Hypothalamus (tissue), 51 donors: ENCODE results near the gene PTPN14.

ENCODE experiments used
- DNase-seq, 51 donors: peaks; one replicate each; lab custom pipeline; 2025; lab: John Stamatoyannopoulos, UW

Gene PTPN14

DNA sequence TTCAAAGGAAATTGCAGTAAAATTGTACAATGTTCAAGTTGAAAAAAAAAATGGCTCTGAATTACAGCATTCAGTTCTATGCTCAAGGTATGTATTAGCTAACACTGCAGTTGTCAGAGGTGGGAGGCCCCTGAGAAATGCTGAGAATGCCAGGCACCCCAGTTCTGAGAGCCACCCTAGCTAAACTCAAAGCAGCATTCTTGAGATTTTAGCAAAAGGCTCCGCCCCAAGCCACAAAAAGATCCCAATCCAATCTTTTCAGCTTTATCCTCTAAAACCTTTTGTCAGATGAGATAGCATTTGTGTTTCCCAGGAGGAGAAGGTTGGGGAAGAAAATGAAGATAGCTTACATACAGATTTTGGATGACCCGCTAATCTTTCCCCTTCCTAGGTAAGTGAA, 201.6 kb downstream of the PTPN14 start:
- DNase-seq: no peak

- no peak for DNase-seq
Measured at GRCh38 chr1:214349008-214349407, 202.4 kb downstream of the PTPN14 start.

GRCh38 chr1:214344897-214345296, 206.5 kb downstream of the PTPN14 start:
- no peak for DNase-seq

DNA sequence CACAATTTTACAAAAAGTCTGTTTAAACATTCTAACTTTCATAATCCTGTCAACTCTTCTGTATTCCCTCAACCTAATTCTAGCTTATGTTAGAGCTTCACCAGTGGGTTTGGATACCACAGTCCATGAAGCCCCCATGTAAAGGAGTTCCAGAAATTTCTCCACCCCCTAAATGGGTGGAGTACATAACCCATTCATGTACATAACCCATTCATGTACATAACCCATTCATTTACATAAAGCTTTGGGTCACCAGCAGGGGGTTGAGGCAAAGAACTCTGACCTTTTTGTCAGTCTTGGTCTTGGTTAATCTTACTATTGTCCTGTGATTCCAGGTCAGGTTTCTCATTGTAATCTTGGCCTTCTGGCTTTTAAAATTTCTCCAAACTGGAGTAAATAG, 208.9 kb downstream of the PTPN14 start:
- no peak for DNase-seq

DNA sequence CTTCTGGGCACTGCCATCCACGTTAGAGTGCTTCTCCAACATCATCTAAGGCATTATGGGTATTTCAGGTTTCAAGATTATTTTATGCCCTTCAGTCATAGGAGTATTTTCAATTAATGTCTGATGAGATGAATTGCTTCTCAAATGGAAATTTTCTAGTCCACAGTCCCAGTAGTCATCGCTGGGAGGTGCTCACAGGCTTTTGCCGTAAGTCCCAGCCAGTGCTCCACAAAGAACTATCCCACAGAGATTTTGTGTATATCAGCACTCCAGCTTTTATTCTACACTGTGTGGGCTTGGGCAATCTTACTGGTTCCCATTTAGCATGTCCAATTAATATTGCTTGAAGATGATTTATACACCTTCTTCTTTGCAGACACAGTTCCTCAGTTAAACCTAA, 209.5 kb downstream of the PTPN14 start:
- no peak for DNase-seq

GRCh38 chr1:214341459-214341858, 209.9 kb downstream of the PTPN14 start:
- no peak for DNase-seq

DNA sequence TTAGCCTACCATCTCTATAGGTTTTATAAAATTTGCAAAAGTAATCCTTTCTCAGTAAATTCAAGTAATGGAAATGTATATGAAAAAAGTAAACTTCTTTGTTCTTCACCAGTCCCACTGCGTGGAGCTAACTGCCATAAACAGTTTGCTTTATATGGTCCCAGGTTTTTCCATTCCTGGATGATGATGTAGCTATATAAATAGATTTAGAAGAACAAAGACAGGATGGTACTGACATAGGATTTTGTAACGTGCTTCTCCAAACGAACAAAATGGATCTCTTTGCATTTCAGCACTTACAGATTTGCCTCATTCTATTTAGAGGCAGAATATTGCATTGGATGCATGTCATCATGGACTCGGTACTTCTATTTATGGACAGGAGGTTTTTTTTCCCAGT, 213.2 kb downstream of the PTPN14 start:
- DNase-seq: no peak

DNA sequence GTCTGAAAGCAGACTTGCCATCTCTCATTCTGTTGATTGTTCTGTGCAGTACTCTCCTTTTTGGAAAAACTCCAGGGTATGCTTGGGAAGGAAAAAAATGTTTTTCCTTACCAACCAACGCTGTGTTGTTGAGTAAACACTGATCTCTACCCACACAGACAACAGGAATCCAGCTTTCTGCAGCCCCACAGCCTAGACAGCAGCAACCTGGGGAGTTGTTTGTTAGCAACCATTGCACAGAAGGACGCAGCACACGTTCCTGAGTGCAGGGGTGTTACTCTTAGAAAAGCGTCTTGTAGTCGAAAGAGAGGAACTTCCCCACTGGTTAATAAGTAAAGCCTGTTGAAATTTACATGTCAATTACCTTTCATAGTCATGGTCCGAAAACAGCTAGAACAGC, 213.9 kb downstream of the PTPN14 start:
- DNase-seq: no peak

DNA sequence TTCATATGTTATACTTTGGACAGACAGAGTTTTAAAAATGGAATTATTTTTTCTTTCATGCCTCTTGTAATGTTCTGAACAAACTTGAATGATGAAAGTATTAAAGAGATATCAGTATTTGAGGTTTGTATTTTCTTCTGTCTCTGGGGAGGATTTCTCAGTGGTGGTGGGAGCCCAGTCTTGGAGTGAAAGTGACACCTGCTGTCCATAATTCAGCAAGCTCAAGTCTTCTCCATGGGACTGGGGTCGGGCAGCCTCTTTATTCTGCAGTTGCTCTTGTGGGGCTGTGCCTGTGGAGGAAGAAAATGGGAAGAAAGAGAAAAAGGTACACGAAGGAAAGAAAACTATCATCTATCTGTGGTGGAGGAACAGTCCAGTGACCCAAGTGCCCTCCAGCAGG, 214.4 kb downstream of the PTPN14 start:
- DNase-seq: no peak

DNA sequence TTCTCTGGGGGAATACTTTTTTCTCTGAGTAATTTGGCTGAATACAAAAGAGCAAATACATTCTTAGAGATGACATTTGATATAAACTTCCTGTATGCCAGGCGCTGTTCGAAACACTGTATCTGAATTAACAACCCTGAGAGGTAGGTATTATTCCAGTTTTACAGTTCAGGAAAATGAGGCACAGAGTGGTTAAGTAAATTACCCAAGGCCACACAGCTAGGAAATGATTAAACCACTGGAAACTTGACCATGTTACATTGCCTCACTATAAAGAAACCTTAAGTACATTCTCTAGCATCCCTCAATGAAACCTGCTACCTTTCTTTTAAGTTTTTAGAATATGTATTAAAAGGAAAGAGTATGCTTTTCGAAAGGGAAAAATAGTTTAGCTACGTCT, 215.8 kb downstream of the PTPN14 start:
- no peak for DNase-seq

DNA sequence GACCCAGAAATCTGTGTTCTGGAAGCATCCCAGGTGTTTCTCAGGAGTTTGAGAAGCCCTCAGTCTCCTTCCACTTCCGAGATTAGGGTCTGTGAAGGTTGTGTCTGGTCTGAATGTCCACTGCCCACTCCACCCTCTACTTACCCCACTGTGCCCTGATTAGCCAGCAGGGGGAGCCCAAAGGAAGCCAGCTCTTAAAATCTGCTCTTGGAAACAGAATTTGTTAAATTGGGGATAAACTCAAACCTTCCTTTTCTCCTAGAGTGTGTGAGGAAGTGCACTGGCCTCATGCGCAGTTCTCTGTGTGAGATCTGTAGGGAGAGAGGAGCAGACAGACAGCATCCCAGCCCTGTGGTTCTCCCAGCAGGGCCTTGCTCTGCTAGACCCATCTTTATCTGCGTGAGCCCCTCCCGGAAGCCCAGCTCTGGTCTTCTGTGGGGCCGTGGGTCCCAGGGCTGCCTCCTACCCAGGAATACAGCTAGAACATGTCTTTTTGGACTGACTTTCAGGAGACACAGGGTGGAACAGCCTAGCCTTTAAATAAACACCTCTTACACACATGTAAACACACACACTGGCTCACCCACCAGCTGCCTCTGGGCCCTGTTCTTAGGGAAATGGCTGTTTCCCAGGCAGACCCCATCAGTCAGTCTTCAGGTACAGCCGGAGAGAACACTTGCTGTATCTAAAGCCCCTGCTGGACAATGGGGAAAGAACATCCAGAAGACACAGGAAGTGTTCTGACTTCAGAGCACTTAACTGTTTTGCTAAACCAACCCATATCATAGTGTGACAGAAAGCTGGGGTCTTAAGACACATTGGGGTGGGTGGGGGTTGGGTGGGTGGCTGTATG, 218.2 kb downstream of the PTPN14 start:
- peak in 31 of 51 donors; percentile 5 to 49 (median 19) for DNase-seq

DNA sequence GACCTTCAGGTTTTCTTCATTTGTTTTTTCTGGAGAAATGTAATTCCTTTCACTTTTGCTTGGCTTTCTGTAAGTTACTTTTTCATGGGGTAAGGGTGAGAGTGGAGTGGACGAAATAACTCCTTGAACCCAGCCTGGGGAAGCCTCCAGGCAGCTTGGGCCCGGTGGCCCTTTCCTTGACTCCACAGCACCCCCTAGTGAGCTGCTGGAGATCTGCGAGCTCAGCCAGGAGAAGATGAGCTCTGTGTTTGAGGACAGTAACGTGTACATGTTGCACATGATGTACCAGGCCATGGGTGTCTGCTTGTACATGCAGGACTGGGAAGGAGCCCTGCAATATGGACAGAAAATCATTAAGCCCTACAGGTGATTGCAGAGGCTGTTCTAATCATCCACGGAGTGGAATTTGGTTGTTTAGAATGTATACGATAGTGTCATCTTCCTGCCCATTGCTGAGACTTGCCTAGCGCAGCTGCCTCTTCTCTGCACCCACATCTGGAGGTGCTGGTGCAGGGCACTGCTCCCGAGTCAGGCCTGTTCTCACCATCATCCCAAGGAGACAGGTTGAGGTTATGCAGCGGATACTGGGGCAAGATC, 219.5 kb downstream of the PTPN14 start:
- peak in 15 of 51 donors; percentile 2 to 57 (median 6) for DNase-seq

GRCh38 chr1:214331180-214331579, 220.2 kb downstream of the PTPN14 start:
- no peak for DNase-seq

DNA sequence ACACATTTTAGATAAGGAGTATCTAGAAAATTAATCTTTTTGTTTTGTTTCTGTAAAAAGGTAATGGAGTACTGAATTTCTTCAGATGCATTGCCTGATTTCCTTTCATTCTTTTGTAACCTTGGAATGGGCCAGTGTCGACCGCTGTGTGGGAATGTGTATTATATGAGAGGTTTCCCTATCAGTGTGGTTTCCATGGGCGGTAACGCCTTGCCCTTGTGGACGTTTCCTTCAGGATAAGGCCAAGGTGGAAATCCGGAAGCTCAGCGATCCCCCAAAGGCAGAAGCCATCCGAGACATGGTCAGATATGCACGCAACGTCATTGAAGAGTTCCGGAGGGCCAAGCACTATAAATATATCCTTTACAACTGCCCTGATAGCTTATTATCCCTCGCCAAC, 220.7 kb downstream of the PTPN14 start:
- DNase-seq: no peak

- no peak for DNase-seq
Measured at GRCh38 chr1:214330222-214330621, 221.2 kb downstream of the PTPN14 start.

- no peak for DNase-seq
Measured at GRCh38 chr1:214329470-214330220, 221.8 kb downstream of the PTPN14 start.

DNA sequence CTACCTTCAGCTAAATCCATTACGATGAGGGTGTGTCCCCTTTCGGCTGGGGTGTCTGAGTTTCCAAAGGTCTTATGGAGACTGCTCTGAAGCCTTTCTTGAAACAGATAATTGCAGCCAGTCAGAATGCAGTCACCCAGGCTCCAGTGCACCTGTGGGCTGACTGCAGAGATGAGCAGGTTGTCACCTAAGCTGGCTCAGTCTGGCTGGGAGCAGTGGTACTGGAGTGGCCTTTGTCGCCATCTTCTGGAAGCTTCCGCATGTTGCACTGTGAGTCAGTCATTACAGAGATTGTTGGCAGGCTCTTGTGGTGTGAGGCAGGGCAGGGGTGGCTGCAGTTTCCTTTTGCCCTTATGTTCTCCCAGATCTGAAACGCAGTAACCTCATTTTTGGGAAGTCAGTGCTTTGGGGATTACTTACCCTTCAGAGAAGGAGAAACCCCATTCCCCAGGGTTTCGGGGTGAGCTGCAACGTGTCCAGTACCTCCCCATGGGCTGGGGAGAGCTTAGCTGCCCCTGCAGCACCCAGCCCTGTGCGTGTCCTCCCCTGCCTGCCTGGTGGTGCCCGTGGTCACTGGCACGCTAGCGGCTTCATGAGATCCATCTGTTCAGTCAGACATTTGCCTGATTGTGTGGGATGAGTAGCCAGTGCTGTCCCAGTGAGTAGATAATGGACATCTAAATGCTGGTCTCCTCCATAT, 222.5 kb downstream of the PTPN14 start:
- DNase-seq: peak in 48 of 51 donors; percentile 12 to 85 (median 58)

DNA sequence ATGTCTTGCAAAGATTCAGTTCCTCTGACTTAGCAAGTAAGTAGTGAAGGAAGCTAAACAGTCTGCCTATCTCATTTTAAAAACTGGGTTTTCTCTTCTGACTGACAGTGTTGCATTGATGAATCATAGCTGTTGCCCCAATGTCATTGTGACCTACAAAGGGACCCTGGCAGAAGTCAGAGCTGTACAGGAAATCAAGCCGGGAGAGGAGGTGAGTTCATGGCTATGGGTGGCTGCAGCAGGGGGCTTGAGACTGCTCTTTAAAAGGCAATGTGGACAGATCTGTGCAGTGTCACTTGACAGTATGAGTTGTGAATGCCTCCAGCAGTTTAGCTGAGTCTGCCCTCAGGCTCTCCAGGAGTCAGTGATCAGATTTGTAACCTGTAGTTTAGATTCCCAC, 223.9 kb downstream of the PTPN14 start:
- no peak for DNase-seq

GRCh38 chr1:214326406-214326805, 225.0 kb downstream of the PTPN14 start:
- DNase-seq: no peak

DNA sequence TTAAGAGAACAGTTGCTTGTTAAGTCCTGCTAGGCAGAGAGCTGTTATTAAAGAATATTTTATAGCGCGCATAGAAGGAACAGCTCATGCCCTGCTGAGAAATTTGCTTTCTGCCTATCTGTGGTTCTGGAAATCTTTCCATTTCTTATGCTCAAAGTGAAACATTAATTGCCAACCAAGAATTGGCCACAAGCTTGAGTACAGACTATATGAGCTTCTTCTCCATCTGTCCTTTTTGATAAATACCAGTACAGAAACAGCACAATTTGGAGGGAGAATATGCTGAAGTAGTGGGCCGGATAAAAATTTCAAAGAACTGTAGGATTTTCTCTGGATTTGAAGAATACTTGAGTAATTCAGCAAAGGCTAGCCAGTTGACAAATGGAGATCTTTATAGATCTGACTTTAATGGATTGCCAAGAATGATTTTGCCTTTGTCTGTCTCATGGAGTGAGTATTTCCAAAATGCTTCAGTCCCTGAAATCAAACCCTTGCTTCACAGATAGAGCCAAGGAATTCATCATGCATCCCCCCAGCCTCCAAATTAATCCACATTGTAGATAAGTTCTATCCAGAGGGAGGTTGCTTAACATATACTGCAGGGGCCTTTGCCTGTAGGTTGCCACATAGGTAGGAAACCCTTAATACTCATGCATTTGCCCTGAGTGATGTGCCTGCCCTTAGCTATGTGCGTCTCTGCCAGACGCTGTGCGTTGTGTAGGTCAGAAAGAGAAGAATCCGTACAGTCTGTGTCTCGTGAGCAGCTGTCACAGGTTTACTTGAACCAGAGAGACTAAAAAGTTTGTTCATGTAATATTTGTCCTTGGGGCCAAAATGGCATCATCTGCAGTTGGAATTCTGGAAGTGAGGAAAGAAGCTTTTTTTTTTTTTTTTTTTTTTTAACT, 226.3 kb downstream of the PTPN14 start:
- no peak for DNase-seq
